Mammary epithelial cell (primary cell): ENCODE results near the gene MB.

Experiments
- EZH2 ChIP-seq: IDR thresholded peaks from 2 replicates; pipeline ENCODE4 v1.6.1; 2012; ENCODE audit warnings: low read length, inconsistent platforms, borderline replicate concordance
- TF ChIP-seq, protein P1 (sequence below), 2 donors: IDR thresholded peaks in 1 of 2; conservative IDR thresholded peaks in 1 of 2; 2 replicates each; pipeline ENCODE4 v1.5.1; 2011 to 2012; ENCODE audit warnings: inconsistent platforms in 2 of 2, low read length in 2 of 2, mild to moderate bottlenecking in 2 of 2, control low read depth in 1 of 2, low read depth in 1 of 2; ENCODE audit not compliant: insufficient read depth in 1 of 2; ENCODE audit errors: extremely low read depth in 1 of 2

DNA sequence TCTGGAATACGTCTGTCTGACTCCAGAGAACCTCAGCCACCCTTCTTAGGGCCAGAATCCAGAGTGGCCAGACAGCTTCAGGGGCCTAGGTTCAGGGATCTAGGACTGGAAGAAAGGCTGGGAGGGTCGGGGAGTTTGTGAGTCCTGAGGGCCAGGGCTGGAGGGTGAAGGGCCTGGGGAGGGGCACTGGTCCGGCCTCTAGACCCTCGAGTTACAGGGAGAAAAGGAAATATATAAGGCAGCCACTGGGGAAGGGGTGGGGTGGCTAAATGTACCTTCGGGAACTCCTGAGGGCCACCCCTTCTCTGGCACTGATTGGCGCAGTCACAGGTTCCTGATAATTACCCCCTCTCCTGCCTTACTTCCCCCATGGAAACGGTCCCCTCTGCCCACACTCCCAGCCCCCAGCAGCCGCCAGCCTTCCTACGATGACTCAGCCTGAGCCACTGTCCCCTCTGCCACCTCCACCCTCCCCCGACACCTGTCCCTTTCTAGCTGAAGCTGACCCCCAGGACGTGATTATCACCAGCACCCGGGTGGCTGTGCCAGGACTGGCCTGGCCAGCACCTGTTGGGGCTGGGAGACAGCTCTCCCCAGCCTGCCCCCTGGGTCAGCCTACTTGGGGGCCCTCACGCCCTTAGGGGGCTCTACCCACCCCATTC, 26.4 kb downstream of the MB start:
- no peak for TF ChIP-seq EZH2
- TF ChIP-seq, protein P1, sequence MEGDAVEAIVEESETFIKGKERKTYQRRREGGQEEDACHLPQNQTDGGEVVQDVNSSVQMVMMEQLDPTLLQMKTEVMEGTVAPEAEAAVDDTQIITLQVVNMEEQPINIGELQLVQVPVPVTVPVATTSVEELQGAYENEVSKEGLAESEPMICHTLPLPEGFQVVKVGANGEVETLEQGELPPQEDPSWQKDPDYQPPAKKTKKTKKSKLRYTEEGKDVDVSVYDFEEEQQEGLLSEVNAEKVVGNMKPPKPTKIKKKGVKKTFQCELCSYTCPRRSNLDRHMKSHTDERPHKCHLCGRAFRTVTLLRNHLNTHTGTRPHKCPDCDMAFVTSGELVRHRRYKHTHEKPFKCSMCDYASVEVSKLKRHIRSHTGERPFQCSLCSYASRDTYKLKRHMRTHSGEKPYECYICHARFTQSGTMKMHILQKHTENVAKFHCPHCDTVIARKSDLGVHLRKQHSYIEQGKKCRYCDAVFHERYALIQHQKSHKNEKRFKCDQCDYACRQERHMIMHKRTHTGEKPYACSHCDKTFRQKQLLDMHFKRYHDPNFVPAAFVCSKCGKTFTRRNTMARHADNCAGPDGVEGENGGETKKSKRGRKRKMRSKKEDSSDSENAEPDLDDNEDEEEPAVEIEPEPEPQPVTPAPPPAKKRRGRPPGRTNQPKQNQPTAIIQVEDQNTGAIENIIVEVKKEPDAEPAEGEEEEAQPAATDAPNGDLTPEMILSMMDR (conservative IDR thresholded peaks at IDR 0.05 in 1 of 2, IDR thresholded peaks at IDR 0.05 in 1 of 2; ENCODE audit: extremely low read depth in 1 of 2, insufficient read depth in 1 of 2, low read depth in 1 of 2, low read length in 2 of 2), result no peak
